T-helper 22 cell (primary cell): Measurements from ENCODE around the gene CACUL1.

ENCODE experiments used
- DNase-seq: peaks from one replicate; pipeline ENCODE4 v3.0.0-alpha.2; 2020; ENCODE audit warnings: low read depth

The CACUL1 gene

GRCh38 chr10:118732245-118733165, 22.3 kb downstream of the CACUL1 start:
- no peak for DNase-seq

- no peak for DNase-seq
Measured at GRCh38 chr10:118730756-118731456, 23.9 kb downstream of the CACUL1 start.

GRCh38 chr10:118729641-118730258, 25.0 kb downstream of the CACUL1 start:
- no peak for DNase-seq

- no peak for DNase-seq
Measured at GRCh38 chr10:118729200-118729599, 25.6 kb downstream of the CACUL1 start.

- no peak for DNase-seq
Measured at GRCh38 chr10:118725886-118726500, 28.8 kb downstream of the CACUL1 start.

GRCh38 chr10:118723466-118723865, 31.3 kb downstream of the CACUL1 start:
- no peak for DNase-seq

GRCh38 chr10:118721539-118721876, 33.3 kb downstream of the CACUL1 start:
- no peak for DNase-seq

- peak; percentile 9 for DNase-seq
Measured at GRCh38 chr10:118720685-118721538, 33.9 kb downstream of the CACUL1 start.

- no peak for DNase-seq
Measured at GRCh38 chr10:118714366-118714765, 40.4 kb downstream of the CACUL1 start.

GRCh38 chr10:118712930-118713634, 41.7 kb downstream of the CACUL1 start:
- DNase-seq, result no peak

- no peak for DNase-seq
Measured at GRCh38 chr10:118712080-118712479, 42.7 kb downstream of the CACUL1 start.

- DNase-seq, result no peak
Measured at GRCh38 chr10:118710487-118710886, 44.3 kb downstream of the CACUL1 start.

- DNase-seq, result no peak
Measured at GRCh38 chr10:118708571-118708970, 46.2 kb downstream of the CACUL1 start.

GRCh38 chr10:118704711-118705110, 50.1 kb downstream of the CACUL1 start:
- no peak for DNase-seq

GRCh38 chr10:118701529-118702323, 53.0 kb downstream of the CACUL1 start:
- no peak for DNase-seq

- peak; percentile 74 for DNase-seq
Measured at GRCh38 chr10:118698421-118698820, 56.3 kb downstream of the CACUL1 start.

GRCh38 chr10:118694848-118695247, 59.9 kb downstream of the CACUL1 start:
- DNase-seq, result no peak

GRCh38 chr10:118692872-118693271, 61.9 kb downstream of the CACUL1 start:
- DNase-seq, result no peak

GRCh38 chr10:118689070-118689858, 65.5 kb downstream of the CACUL1 start:
- no peak for DNase-seq
